Mesenchymal stem cell (in vitro differentiated cells and primary cell): Measurements from ENCODE around the gene TLK2.
A peak's percentile ranks its signal among the peaks of the same experiment; 100 is the strongest.

Experiments
- DNase-seq: peaks from one replicate; pipeline ENCODE4 v3.0.0-alpha.2; 2013
- H2AFZ ChIP-seq: one replicate; pipeline ENCODE4 v1.6.1; 2013; ENCODE audit warnings: low read depth, mild to moderate bottlenecking, control low read depth, inconsistent platforms, low read length, moderate library complexity
- H2AK5ac ChIP-seq: 2 replicates; pipeline ENCODE4 v1.6.1; 2013; ENCODE audit warnings: low read length, moderate library complexity, mild to moderate bottlenecking, inconsistent platforms; ENCODE audit not compliant: severe bottlenecking
- H2BK120ac ChIP-seq: one replicate; pipeline ENCODE4 v1.6.1; 2013; ENCODE audit warnings: low read depth, mild to moderate bottlenecking, inconsistent platforms, low read length, moderate library complexity
- H2BK12ac ChIP-seq, 2 experiments: one replicate each; pipeline ENCODE4 v1.6.1; 2013; ENCODE audit warnings: inconsistent platforms in 2 of 2, low read length in 2 of 2, mild to moderate bottlenecking in 2 of 2, moderate library complexity in 2 of 2, control low read depth in 1 of 2
- H2BK15ac ChIP-seq: one replicate; pipeline ENCODE4 v1.6.1; 2013; ENCODE audit warnings: mild to moderate bottlenecking, low read depth, inconsistent platforms; ENCODE audit not compliant: poor library complexity, severe bottlenecking
- H2BK5ac ChIP-seq: 2 replicates; pipeline ENCODE4 v1.6.1; 2013; ENCODE audit warnings: low read depth, mild to moderate bottlenecking, low read length, control low read depth, inconsistent platforms; ENCODE audit not compliant: poor library complexity, severe bottlenecking
- H3K14ac ChIP-seq, 2 experiments: one replicate each; pipeline ENCODE4 v1.6.1; 2013; ENCODE audit warnings: inconsistent platforms in 2 of 2, low read length in 2 of 2, control low read depth in 1 of 2, mild to moderate bottlenecking in 1 of 2, moderate library complexity in 1 of 2
- H3K18ac ChIP-seq, 2 experiments: one replicate each; pipeline ENCODE4 v1.6.1; 2013; ENCODE audit warnings: inconsistent platforms in 2 of 2, low read length in 2 of 2, control low read depth in 1 of 2, low read depth in 1 of 2, mild to moderate bottlenecking in 1 of 2
- H3K23ac ChIP-seq, 2 experiments: one replicate each; pipeline ENCODE4 v1.6.1; 2013; ENCODE audit warnings: inconsistent platforms in 2 of 2, low read length in 2 of 2, mild to moderate bottlenecking in 2 of 2, moderate library complexity in 2 of 2, control low read depth in 1 of 2
- H3K27ac ChIP-seq: 2 replicates; pipeline ENCODE4 v1.5.1; 2013; ENCODE audit warnings: mild to moderate bottlenecking, moderate library complexity, low read length, control low read depth, inconsistent platforms; ENCODE audit not compliant: poor library complexity, severe bottlenecking
- H3K27me3 ChIP-seq, 2 experiments: 2 replicates each; pipeline versions ENCODE4 v1.6.1 to v1.7.0; 2013; ENCODE audit warnings: low read length in 2 of 2, mild to moderate bottlenecking in 2 of 2, moderate library complexity in 2 of 2, control low read depth in 1 of 2, inconsistent platforms in 1 of 2; ENCODE audit not compliant: control insufficient read depth in 1 of 2, insufficient read depth in 1 of 2
- H3K36me3 ChIP-seq, 2 experiments: 2 replicates each; pipeline versions ENCODE4 v1.6.1 to v1.7.0; 2013; ENCODE audit warnings: low read length in 2 of 2, control low read depth in 1 of 2, inconsistent platforms in 1 of 2, low read depth in 1 of 2, mild to moderate bottlenecking in 1 of 2; ENCODE audit not compliant: insufficient read depth in 2 of 2, control insufficient read depth in 1 of 2
- H3K4ac ChIP-seq, 2 experiments: one replicate each; pipeline ENCODE4 v1.6.1; 2013; ENCODE audit warnings: inconsistent platforms in 2 of 2, low read length in 2 of 2, mild to moderate bottlenecking in 2 of 2, moderate library complexity in 2 of 2, control low read depth in 1 of 2, low read depth in 1 of 2
- H3K4me1 ChIP-seq: 2 replicates; pipeline ENCODE4 v1.6.1; 2013; ENCODE audit warnings: low read depth, low read length, control low read depth; ENCODE audit not compliant: control insufficient read depth, insufficient read depth
- H3K4me2 ChIP-seq: 2 replicates; pipeline ENCODE4 v1.6.1; 2013; ENCODE audit warnings: low read length, mild to moderate bottlenecking, inconsistent platforms; ENCODE audit not compliant: poor library complexity, severe bottlenecking
- H3K4me3 ChIP-seq, 2 experiments: 2 replicates each; pipeline versions ENCODE4 v1.5.1 to v1.7.0; 2013; ENCODE audit warnings: low read length in 2 of 2, mild to moderate bottlenecking in 2 of 2, control low read depth in 1 of 2, low read depth in 1 of 2; ENCODE audit not compliant: insufficient read depth in 1 of 2
- H3K79me1 ChIP-seq: replicated peaks from 2 replicates; pipeline ENCODE4 v1.6.1; 2013; ENCODE audit warnings: mild to moderate bottlenecking, control low read depth, low read length, inconsistent platforms; ENCODE audit not compliant: poor library complexity, severe bottlenecking
- H3K9ac ChIP-seq: 2 replicates; pipeline ENCODE4 v1.7.0; 2013; ENCODE audit warnings: mild to moderate bottlenecking, low read length, moderate library complexity
- H3K9me3 ChIP-seq: 2 replicates; pipeline ENCODE4 v1.7.0; 2013; ENCODE audit warnings: mild to moderate bottlenecking, low read length; ENCODE audit not compliant: control insufficient read depth
- H4K8ac ChIP-seq: one replicate; pipeline ENCODE4 v1.6.1; 2013; ENCODE audit warnings: inconsistent platforms, mild to moderate bottlenecking, low read length, moderate library complexity
- H4K91ac ChIP-seq: one replicate; pipeline ENCODE4 v1.6.1; 2013; ENCODE audit warnings: mild to moderate bottlenecking, low read length, inconsistent platforms
- WGBS: methylation state at CpG from one replicate; pipeline ENCODE4 v1.1.7; 2013; ENCODE audit warnings: mixed read lengths; 5-methylcytosine and 5-hydroxymethylcytosine counted together

The TLK2 gene

DNA sequence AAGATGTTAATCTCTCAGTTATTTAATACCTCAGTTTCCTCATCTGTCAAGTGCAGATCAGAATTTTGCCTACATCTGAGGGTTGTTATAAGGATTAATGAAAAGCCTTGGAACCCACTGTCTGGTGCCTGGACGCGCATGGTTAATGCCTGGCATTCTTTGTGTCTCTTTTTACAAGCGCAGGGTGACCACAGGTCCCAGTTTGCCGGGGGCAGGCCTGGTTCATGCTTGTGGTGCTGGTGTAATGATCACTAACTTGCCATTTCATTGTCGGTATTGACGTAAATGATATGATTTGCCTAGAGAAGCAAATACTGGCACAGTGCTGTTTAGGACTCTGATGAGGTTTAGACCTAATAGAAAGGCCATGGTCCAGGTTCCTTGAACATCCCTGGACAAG lies 172.0 kb downstream of the TLK2 start:
- no peak overlapping the region for H2BK5ac ChIP-seq
- no peak overlapping the region for H3K4me2 ChIP-seq
- H3K27ac ChIP-seq: no peak overlapping the region
- no peak overlapping the region for H2AK5ac ChIP-seq
- no peak overlapping the region for H2BK12ac ChIP-seq
- H2BK15ac ChIP-seq: no peak overlapping the region
- H3K9ac ChIP-seq: no peak overlapping the region
- 97% methylated on average over 6 of the region's 6 CpGs for WGBS
- no peak overlapping the region for H4K91ac ChIP-seq
- no peaks in the 10 kb centered on the region for H3K27me3 ChIP-seq
- H3K9me3 ChIP-seq: no peaks in the 10 kb centered on the region
- H3K18ac ChIP-seq: peak overlapping the region in 1 of 2 experiments; percentile 61
- H3K14ac ChIP-seq: no peak overlapping the region
- H2BK120ac ChIP-seq: no peak overlapping the region
- H3K36me3 ChIP-seq: peaks cover 11 to 22% of the 10 kb centered on the region in 2 experiments
- no peak for DNase-seq
- H3K79me1 ChIP-seq: peaks cover 19% of the 10 kb centered on the region
- no peak overlapping the region for H4K8ac ChIP-seq
- no peak overlapping the region for H3K4me3 ChIP-seq
- H3K4ac ChIP-seq: peak overlapping the region in 1 of 2 experiments; percentile 50
- no peak overlapping the region for H2AFZ ChIP-seq
- peaks cover 33% of the 10 kb centered on the region for H3K4me1 ChIP-seq
- no peak overlapping the region for H3K23ac ChIP-seq

DNA sequence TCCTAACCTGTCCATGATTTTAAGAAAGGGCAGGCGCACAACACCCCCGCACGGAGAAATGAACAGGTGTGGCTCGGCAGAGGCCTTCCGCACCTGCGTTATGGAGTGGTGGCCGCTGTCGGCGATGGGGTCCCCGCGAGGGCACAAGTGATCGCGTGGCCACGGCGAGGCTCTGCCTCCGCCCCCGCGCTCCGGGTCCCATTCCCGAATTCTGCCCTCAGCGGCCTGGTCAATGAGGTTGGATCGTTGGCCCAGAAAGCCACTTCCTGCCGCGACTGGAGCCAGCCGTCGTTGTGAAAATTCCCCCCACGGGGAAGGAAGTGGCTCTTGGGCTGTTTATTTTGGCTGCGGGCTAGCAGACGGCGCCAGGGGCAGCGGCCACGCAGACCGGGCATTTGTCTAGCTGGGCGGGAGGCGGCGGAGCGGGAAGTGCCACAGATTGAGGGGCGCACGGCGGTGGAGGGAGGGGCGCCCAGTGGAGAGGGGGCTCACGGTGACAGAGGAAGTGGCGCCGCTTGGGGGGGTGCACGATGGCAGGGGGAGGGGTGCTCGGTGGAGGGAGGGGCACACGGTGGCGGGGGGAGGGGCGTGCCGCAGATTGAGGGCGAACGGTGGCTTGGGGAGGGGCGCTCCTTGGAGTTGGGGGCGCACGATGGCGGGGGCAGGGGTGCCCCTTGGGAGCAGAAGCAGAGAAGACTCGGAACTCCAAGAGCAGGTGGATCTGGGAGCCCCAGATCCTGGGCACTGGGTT lies 173.8 kb downstream of the TLK2 start:
- peak overlapping the region; percentile 86 for H4K8ac ChIP-seq
- H3K4me1 ChIP-seq: peaks cover 35% of the 10 kb centered on the region
- peak overlapping the region; percentile 78 for H3K9ac ChIP-seq
- H3K79me1 ChIP-seq: peaks cover 24% of the 10 kb centered on the region
- no peak overlapping the region for H2AK5ac ChIP-seq
- peak overlapping the region; percentile 56 to 65 for H3K4me3 ChIP-seq
- peak overlapping the region in 1 of 2 experiments; percentile 32 for H3K23ac ChIP-seq
- peak overlapping the region; percentile 53 for H2BK5ac ChIP-seq
- peaks cover 4 to 26% of the 10 kb centered on the region in 2 experiments for H3K36me3 ChIP-seq
- no peaks in the 10 kb centered on the region for H3K9me3 ChIP-seq
- peak overlapping the region; percentile 95 for H2BK120ac ChIP-seq
- H3K4ac ChIP-seq: peak overlapping the region; percentile 85 to 93
- 3% methylated on average over 55 of the region's 57 CpGs for WGBS
- H2AFZ ChIP-seq: no peak overlapping the region
- peak overlapping the region; percentile 90 for H4K91ac ChIP-seq
- H2BK12ac ChIP-seq: peak overlapping the region in 1 of 2 experiments; percentile 87
- no peak overlapping the region for H3K14ac ChIP-seq
- H3K18ac ChIP-seq: peak overlapping the region; percentile 90 to 91
- H2BK15ac ChIP-seq: peak overlapping the region; percentile 93
- peak overlapping the region; percentile 33 for H3K27ac ChIP-seq
- peak; percentile 89 for DNase-seq
- H3K4me2 ChIP-seq: peak overlapping the region; percentile 92
- H3K27me3 ChIP-seq: no peaks in the 10 kb centered on the region

DNA sequence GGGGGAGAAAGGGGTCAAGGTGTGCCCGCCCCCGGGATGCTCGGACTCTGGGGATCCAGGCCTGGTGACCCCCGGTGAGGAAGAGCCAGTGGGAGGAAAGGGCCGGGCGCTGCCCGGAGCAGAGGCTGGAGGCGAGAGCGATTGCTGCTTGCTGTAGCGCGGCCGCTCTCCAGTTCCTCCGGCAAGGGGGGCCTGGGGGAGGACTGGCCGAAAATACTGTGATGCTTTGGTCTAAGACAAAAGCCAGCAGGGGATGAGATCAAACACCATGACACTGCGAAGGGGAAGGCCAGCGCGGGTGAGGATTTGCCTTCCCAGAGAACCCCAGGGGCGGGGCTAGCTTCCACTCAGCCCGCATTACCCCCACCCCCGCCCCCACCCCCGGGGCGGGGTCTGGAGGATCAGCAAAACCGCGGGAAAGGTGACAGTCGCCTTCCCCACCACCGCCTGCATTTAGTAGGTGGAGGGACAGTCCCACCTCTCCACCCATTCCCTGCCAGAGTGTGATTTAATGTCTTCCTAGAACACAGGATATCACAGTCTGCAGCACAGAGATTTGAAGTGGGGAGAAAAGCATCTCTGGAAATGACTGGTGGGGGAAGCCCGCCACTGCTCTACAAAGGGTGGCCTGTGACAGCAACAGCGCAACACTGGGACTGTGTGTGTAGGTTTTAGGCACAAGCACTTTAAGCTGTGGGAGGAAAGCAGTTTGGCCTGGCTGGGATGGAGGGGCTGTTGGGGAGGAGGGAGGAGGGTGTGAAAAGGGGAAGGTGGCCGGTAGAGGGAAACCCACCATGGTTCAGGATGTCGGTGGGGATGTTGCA lies 174.6 kb downstream of the TLK2 start:
- peak overlapping the region; percentile 92 for H3K4me2 ChIP-seq
- H3K36me3 ChIP-seq: peaks cover 5 to 28% of the 10 kb centered on the region in 2 experiments
- H4K8ac ChIP-seq: peak overlapping the region; percentile 86
- H2BK5ac ChIP-seq: peak overlapping the region; percentile 53
- H3K23ac ChIP-seq: no peak overlapping the region
- WGBS: 8% methylated on average over 15 of the region's 30 CpGs
- H3K4me3 ChIP-seq: peak overlapping the region; percentile 56 to 65
- peak overlapping the region; percentile 90 for H4K91ac ChIP-seq
- H2AK5ac ChIP-seq: no peak overlapping the region
- peaks cover 30% of the 10 kb centered on the region for H3K79me1 ChIP-seq
- no peaks in the 10 kb centered on the region for H3K27me3 ChIP-seq
- H3K18ac ChIP-seq: peak overlapping the region; percentile 90 to 91
- H3K4me1 ChIP-seq: peaks cover 34% of the 10 kb centered on the region
- peak overlapping the region; percentile 95 for H2BK120ac ChIP-seq
- DNase-seq: peak; percentile 80
- peak overlapping the region in 1 of 2 experiments; percentile 58 for H3K14ac ChIP-seq
- H3K4ac ChIP-seq: peak overlapping the region; percentile 85 to 93
- H2BK15ac ChIP-seq: peak overlapping the region; percentile 93
- H3K9me3 ChIP-seq: no peaks in the 10 kb centered on the region
- peak overlapping the region; percentile 78 for H3K9ac ChIP-seq
- H3K27ac ChIP-seq: peak overlapping the region; percentile 33
- H2AFZ ChIP-seq: no peak overlapping the region
- H2BK12ac ChIP-seq: peak overlapping the region; percentile 34 to 59
